Loucy (cell line): Measurements from ENCODE around the gene ABCA9.

Source experiments
- EZH2phosphoT487 ChIP-seq: fragments of 200-600 bp; IDR thresholded peaks from 2 replicates; pipeline ENCODE4 v1.6.1; 2018; ENCODE audit warnings: antibody characterized with exemption, mild to moderate bottlenecking, moderate library complexity, borderline replicate concordance
- TF ChIP-seq, protein P1 (sequence below): fragments of 200-600 bp; sonication (generic); conservative IDR thresholded peaks from 2 replicates; pipeline ENCODE4 v1.5.1; 2014; ENCODE audit warnings: mild to moderate bottlenecking, antibody characterized with exemption, low read length

DNA sequence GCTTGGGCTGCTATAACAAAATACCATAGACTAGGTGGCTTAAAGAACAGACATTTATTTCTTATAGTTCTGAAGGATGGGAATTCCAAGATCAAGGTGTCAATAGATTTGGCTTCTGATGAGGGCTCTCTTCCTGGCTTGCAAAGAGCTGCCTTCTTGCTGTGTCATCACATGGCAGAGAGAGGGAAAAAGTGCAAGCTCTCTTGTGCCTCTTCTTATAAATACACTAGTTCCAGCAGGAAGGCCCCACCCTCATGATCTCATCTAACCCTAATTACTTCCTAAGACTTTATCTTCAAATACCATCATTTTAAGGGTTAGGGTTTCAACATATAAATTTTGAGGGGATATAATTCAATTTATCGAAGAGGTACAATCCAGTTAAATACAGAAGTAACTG is 30.6 kb downstream of the ABCA9 start:
- TF ChIP-seq, protein P1, sequence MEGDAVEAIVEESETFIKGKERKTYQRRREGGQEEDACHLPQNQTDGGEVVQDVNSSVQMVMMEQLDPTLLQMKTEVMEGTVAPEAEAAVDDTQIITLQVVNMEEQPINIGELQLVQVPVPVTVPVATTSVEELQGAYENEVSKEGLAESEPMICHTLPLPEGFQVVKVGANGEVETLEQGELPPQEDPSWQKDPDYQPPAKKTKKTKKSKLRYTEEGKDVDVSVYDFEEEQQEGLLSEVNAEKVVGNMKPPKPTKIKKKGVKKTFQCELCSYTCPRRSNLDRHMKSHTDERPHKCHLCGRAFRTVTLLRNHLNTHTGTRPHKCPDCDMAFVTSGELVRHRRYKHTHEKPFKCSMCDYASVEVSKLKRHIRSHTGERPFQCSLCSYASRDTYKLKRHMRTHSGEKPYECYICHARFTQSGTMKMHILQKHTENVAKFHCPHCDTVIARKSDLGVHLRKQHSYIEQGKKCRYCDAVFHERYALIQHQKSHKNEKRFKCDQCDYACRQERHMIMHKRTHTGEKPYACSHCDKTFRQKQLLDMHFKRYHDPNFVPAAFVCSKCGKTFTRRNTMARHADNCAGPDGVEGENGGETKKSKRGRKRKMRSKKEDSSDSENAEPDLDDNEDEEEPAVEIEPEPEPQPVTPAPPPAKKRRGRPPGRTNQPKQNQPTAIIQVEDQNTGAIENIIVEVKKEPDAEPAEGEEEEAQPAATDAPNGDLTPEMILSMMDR = no peak
- no peak for TF ChIP-seq EZH2phosphoT487
